HepG2 (cell line): ENCODE data around the gene RAPGEF5. TPM values are rescaled to one million over a fixed set of nuclear protein-coding genes. Genes with fewer than 3 reads are reported as not detected.

Experiments used
- ATAC-seq: fragments of 200-7000 bp; cut with Tn5 transposase; 3 replicates; pipeline ENCODE4 v1.9.1; 2020; ENCODE audit warnings: mild to moderate bottlenecking, moderate library complexity
- BruUV-seq: library from RNA; stranded (reverse); fragments of 400-500 nt; replicated peaks from 2 replicates; lab custom pipeline; 2021; lab: Mats Ljungman, UMichigan
- CTCF ChIA-PET: fragments of 300-600 bp; formaldehyde crosslinking; extraction: SDS; loops from one replicate; lab custom pipeline; 2021; ENCODE audit warnings: low total read pairs, inconsistent platforms, low intra/inter-chr PET ratio; lab: Yijun Ruan, JAX
- POLR2A ChIA-PET: fragments of 350-600 bp; sonication (Branson Sonifier 250); formaldehyde crosslinking; loops from one replicate; lab custom pipeline; 2020; ENCODE audit warnings: antibody characterized with exemption, inconsistent platforms; lab: Yijun Ruan, JAX
- DNase-seq: peaks from one replicate; pipeline ENCODE4 v3.0.0-alpha.2; 2015; ENCODE audit warnings: low spot score
- FAIRE-seq: peaks from 3 replicates; lab custom pipeline; 2011; peaks lifted over from hg19 to GRCh38; lab: Jason Lieb, UNC
- H2AFZ ChIP-seq: one replicate; pipeline ENCODE4 v1.6.1; 2011; ENCODE audit warnings: low read length, inconsistent platforms
- H3K27ac ChIP-seq: fragments of 300-600 bp; 3 replicates; pipeline ENCODE4 v1.8.0; 2011; ENCODE audit warnings: mixed run types, mild to moderate bottlenecking, mixed read lengths, low read length, inconsistent platforms; ENCODE audit not compliant: insufficient read depth; ENCODE audit errors: extremely low read length
- H3K27me3 ChIP-seq, 2 experiments: fragments of 200-600 bp in 1 of 2; 2 replicates in 1 of 2; 3 replicates in 1 of 2; pipeline versions ENCODE4 v1.6.0 to v1.8.0; 2011; ENCODE audit warnings: low read length in 2 of 2, mild to moderate bottlenecking in 2 of 2, moderate library complexity in 2 of 2, inconsistent platforms in 1 of 2; ENCODE audit not compliant: insufficient read depth in 2 of 2, control insufficient read depth in 1 of 2
- H3K36me3 ChIP-seq, 2 experiments: fragments of 200-600 bp in 1 of 2; replicated peaks in 1 of 2; 2 replicates in 1 of 2; 3 replicates in 1 of 2; pipeline versions ENCODE4 v1.5.1 to v1.8.0; 2011; ENCODE audit warnings: low read length in 2 of 2, inconsistent platforms in 1 of 2; ENCODE audit not compliant: insufficient read depth in 2 of 2, control insufficient read depth in 1 of 2
- H3K4me1 ChIP-seq: 2 replicates; pipeline ENCODE4 v1.5.1; 2012; ENCODE audit warnings: low read length, inconsistent platforms; ENCODE audit not compliant: insufficient read depth
- H3K4me2 ChIP-seq: 2 replicates; pipeline ENCODE4 v1.6.0; 2011; ENCODE audit warnings: low read depth, low read length, inconsistent platforms
- H3K4me3 ChIP-seq, 3 experiments: fragments of 200-600 bp in 1 of 3; sonication (generic), shearing (Covaris generic) in 1 of 3; replicated peaks in 1 of 3; 2 replicates each; pipeline ENCODE4 v1.5.1; 2011 to 2016; ENCODE audit warnings: low read length in 3 of 3, inconsistent platforms in 2 of 3, low read depth in 2 of 3, mild to moderate bottlenecking in 2 of 3, control low read depth in 1 of 3, mixed read lengths in 1 of 3; ENCODE audit not compliant: insufficient read depth in 1 of 3
- H3K79me2 ChIP-seq: one replicate; pipeline ENCODE4 v1.6.1; 2011; ENCODE audit warnings: low read length, inconsistent platforms; ENCODE audit not compliant: insufficient read depth
- H3K9ac ChIP-seq: 2 replicates; pipeline ENCODE4 v1.6.0; 2011; ENCODE audit warnings: mild to moderate bottlenecking, low read depth, low read length, inconsistent platforms; ENCODE audit not compliant: insufficient read depth
- H3K9me3 ChIP-seq: 2 replicates; pipeline ENCODE4 v1.5.1; 2012; ENCODE audit warnings: mild to moderate bottlenecking, low read length
- H4K20me1 ChIP-seq: 2 replicates; pipeline ENCODE4 v1.6.0; 2011; ENCODE audit warnings: inconsistent platforms, mild to moderate bottlenecking, low read length, moderate library complexity; ENCODE audit not compliant: insufficient read depth
- EED ChIP-seq: sonication (generic); formaldehyde crosslinking; IDR thresholded peaks from 2 replicates; pipeline ENCODE4 v1.5.0; 2020; ENCODE audit warnings: mild to moderate bottlenecking, missing genetic modification reagents
- EHMT2 ChIP-seq: fragments of 200-600 bp; sonication (generic); IDR thresholded peaks from 2 replicates; pipeline ENCODE4 v1.7.0; 2017; ENCODE audit warnings: antibody characterized with exemption, low read depth, low read length, borderline replicate concordance
- KDM3A ChIP-seq: IDR thresholded peaks from 2 replicates; pipeline ENCODE4 v1.6.1; 2018; ENCODE audit warnings: low read depth, missing compliant biosample characterization
- MTA1 ChIP-seq: sonication (generic); formaldehyde crosslinking; IDR thresholded peaks from 2 replicates; pipeline ENCODE4 v1.4.0; 2020; ENCODE audit warnings: missing genetic modification reagents, mild to moderate bottlenecking, borderline replicate concordance
- NKX3-1 ChIP-seq: sonication (generic); formaldehyde crosslinking; IDR thresholded peaks from 2 replicates; pipeline ENCODE4 v1.5.0; 2020; ENCODE audit warnings: missing genetic modification reagents
- NR2F2 ChIP-seq: IDR thresholded peaks from 2 replicates; pipeline ENCODE4 v1.6.1; 2012; ENCODE audit warnings: low read depth, inconsistent platforms, borderline replicate concordance
- SP2 ChIP-seq: sonication (generic); formaldehyde crosslinking; IDR thresholded peaks from 2 replicates; pipeline ENCODE4 v1.5.1; 2020; ENCODE audit warnings: mild to moderate bottlenecking, missing genetic modification reagents
- SRY ChIP-seq: sonication (generic); formaldehyde crosslinking; IDR thresholded peaks from 2 replicates; pipeline ENCODE4 v1.8.0; 2022; ENCODE audit warnings: mild to moderate bottlenecking, missing genetic modification reagents
- ZNF609 ChIP-seq: sonication (generic); formaldehyde crosslinking; IDR thresholded peaks from 2 replicates; pipeline ENCODE4 v1.4.0; 2020; ENCODE audit warnings: mild to moderate bottlenecking, missing genetic modification reagents, borderline replicate concordance
- ZXDC ChIP-seq: sonication (generic); formaldehyde crosslinking; IDR thresholded peaks from 2 replicates; pipeline ENCODE4 v1.5.0; 2020; ENCODE audit warnings: mild to moderate bottlenecking, missing genetic modification reagents
- WGBS: methylation state at CpG from one replicate; pipeline ENCODE4 v1.1.6; 2017; ENCODE audit warnings: low lambda C conversion rate; 5-methylcytosine and 5-hydroxymethylcytosine counted together
- in situ Hi-C: cut with HindIII; loops from 2 replicates; pipeline ENCODE4 v1.10.0; 2017; ENCODE audit warnings: low pct_unique_long_range_greater_than_20kb; ENCODE audit not compliant: extremely low pct_ligation_motif_present
- intact Hi-C: fragments of 100-400 bp; cut with micrococcal nuclease; formaldehyde crosslinking; loops from one replicate; pipeline ENCODE4 v1.10.0; 2022; ENCODE audit not compliant: unreplicated experiment
- polyA plus RNA-seq, 8 experiments: library from polyadenylated mRNA; depleted of rRNA in 3 of 8; stranded (reverse) in 7 of 8; unstranded in 1 of 8; fragments of >200 nt; fragmentation: Illumina TruSeq in 4 of 8; extraction: Trizol in 4 of 8; gene quantifications; 2 replicates each; pipeline versions ENCODE4 v1.2.1 to v1.2.3, GENCODE V29; 2011 to 2016; ENCODE audit warnings: low read depth in 4 of 8, missing spikeins in 1 of 8, mixed read lengths in 1 of 8; ENCODE audit not compliant: insufficient read depth in 1 of 8
- total RNA-seq, 5 experiments: library from RNA; depleted of rRNA; stranded (reverse); fragments of >200 nt; fragmentation: Illumina TruSeq; extraction: Trizol; gene quantifications; 2 replicates each; pipeline ENCODE4 v1.2.3, GENCODE V29; 2016; ENCODE audit warnings: low read depth in 1 of 5
- TF ChIP-seq, protein P1 (sequence below): sonication (generic); formaldehyde crosslinking; IDR thresholded peaks from 2 replicates; pipeline ENCODE4 v1.4.0; 2020; ENCODE audit warnings: mild to moderate bottlenecking, missing genetic modification reagents
- TF ChIP-seq, protein P2 (sequence below): sonication (generic); formaldehyde crosslinking; IDR thresholded peaks from 2 replicates; pipeline ENCODE4 v1.4.0; 2020; ENCODE audit warnings: mild to moderate bottlenecking, missing genetic modification reagents

The RAPGEF5 gene
- total and polyA plus RNA-seq, 2 of the 13 experiments (the other 11 are each of a cell fraction or from before 2014, with no cell fraction given) = 17.1 to 23.4 TPM

GRCh38 chr7:22185559-22185958, 171.4 kb downstream of the RAPGEF5 start:
- in situ Hi-C loops (no loop called here), intact Hi-C loops (no loop called here)
- 100% methylated on average over 1 of the region's 1 CpG for WGBS
- H3K4me1 ChIP-seq = no peaks in the 10 kb centered on the region
- H3K27me3 ChIP-seq = no peaks in the 10 kb centered on the region
- BruUV-seq = no TSS peak
- H3K27ac ChIP-seq = no peak overlapping the region
- POLR2A ChIA-PET = no interaction called here
- no peaks in the 10 kb centered on the region for H4K20me1 ChIP-seq
- ATAC-seq = no peak
- no peaks in the 10 kb centered on the region for H3K9me3 ChIP-seq
- H3K36me3 ChIP-seq = peaks cover 2 to 49% of the 10 kb centered on the region in 2 experiments; a peak in 4 of 5 replicates
- H2AFZ ChIP-seq = no peak overlapping the region
- H3K79me2 ChIP-seq = no peaks in the 10 kb centered on the region
- CTCF ChIA-PET = no interaction called here
- no peak overlapping the region for H3K4me3 ChIP-seq
- FAIRE-seq = no peak
- H3K4me2 ChIP-seq = no peak overlapping the region
- no peak for DNase-seq
- H3K9ac ChIP-seq = no peak overlapping the region
- TF ChIP-seq KDM3A (CRISPR knock-in tag) (no peak), NKX3-1 (no peak), MTA1 (CRISPR knock-in tag) (no peak), SRY (no peak), NR2F2 (no peak), EED (no peak), ZNF609 (CRISPR knock-in tag) (no peak), ZXDC (CRISPR knock-in tag) (no peak), EHMT2 (no peak), SP2 (no peak)
- TF ChIP-seq, protein P1, sequence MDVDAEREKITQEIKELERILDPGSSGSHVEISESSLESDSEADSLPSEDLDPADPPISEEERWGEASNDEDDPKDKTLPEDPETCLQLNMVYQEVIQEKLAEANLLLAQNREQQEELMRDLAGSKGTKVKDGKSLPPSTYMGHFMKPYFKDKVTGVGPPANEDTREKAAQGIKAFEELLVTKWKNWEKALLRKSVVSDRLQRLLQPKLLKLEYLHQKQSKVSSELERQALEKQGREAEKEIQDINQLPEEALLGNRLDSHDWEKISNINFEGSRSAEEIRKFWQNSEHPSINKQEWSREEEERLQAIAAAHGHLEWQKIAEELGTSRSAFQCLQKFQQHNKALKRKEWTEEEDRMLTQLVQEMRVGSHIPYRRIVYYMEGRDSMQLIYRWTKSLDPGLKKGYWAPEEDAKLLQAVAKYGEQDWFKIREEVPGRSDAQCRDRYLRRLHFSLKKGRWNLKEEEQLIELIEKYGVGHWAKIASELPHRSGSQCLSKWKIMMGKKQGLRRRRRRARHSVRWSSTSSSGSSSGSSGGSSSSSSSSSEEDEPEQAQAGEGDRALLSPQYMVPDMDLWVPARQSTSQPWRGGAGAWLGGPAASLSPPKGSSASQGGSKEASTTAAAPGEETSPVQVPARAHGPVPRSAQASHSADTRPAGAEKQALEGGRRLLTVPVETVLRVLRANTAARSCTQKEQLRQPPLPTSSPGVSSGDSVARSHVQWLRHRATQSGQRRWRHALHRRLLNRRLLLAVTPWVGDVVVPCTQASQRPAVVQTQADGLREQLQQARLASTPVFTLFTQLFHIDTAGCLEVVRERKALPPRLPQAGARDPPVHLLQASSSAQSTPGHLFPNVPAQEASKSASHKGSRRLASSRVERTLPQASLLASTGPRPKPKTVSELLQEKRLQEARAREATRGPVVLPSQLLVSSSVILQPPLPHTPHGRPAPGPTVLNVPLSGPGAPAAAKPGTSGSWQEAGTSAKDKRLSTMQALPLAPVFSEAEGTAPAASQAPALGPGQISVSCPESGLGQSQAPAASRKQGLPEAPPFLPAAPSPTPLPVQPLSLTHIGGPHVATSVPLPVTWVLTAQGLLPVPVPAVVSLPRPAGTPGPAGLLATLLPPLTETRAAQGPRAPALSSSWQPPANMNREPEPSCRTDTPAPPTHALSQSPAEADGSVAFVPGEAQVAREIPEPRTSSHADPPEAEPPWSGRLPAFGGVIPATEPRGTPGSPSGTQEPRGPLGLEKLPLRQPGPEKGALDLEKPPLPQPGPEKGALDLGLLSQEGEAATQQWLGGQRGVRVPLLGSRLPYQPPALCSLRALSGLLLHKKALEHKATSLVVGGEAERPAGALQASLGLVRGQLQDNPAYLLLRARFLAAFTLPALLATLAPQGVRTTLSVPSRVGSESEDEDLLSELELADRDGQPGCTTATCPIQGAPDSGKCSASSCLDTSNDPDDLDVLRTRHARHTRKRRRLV = no peak
- TF ChIP-seq, protein P2, sequence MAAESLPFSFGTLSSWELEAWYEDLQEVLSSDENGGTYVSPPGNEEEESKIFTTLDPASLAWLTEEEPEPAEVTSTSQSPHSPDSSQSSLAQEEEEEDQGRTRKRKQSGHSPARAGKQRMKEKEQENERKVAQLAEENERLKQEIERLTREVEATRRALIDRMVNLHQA (CRISPR knock-in tag) = no peak
